Fibroblast of skin of right quadriceps (primary cell): ENCODE measurements around the gene SLC7A1.
A peak's percentile ranks its signal among the peaks of the same experiment; 100 is the strongest.

Experiments used
- DNase-seq: peaks from one replicate; pipeline ENCODE4 v3.0.0-alpha.2; 2013

SLC7A1 gene

DNA sequence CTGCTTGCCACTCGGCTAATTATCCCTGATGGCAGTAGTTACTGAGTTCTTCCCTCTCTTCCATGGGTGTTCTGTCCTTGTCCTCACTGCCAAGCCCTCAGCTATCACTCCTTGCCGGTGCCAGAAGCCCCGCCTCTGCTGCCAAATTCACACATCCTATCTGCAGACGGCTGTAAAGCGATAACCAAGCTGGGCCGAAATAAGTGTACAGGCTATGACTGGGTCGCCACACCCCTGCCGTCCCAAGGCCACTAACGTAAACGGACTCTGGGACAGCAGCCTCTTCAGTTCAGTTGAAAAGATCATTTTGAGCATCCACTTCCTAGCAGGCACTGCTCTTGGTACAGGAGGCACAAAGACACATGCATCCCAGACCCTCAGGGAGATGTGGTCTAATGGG lies 13.3 kb downstream of the SLC7A1 start:
- DNase-seq: no peak

DNA sequence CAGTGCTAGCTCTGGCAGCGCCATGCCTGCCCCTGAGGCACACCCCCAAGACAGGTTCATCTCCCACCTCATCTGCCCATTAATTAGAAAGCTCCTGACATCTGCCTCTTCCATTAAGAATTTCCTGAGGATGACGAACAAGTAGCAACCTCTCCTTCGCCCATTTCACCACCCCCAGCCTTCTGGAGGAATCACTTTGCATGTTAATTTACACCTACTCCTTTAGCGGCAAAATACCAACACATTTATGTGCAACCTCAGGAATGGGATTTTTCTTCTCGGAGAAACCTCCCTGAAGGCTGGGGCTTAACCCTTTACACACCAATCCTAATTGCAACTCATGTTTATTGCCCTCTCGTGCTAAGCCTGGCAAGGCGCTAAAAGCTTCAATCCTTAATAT lies 13.8 kb downstream of the SLC7A1 start:
- peak; percentile 77 for DNase-seq

DNA sequence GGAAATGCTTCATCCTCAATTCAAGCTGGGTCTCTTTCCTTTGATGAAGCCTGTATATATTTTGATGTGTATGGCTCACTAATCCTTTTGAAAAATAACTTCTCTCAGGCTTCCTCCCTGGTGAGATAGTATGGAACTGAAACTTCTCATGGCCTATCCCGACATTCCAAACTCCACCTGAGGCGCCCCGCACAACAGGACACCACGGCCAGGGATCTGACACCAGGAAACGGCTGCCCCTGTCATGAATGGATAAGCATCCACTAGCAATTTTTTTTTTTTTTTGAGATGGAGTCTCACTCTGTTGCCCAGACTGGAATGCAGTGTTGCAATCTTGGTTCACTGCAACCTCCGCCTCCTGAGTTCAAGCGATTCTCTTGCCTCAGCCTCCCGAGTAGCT lies 16.4 kb downstream of the SLC7A1 start:
- no peak for DNase-seq

DNA sequence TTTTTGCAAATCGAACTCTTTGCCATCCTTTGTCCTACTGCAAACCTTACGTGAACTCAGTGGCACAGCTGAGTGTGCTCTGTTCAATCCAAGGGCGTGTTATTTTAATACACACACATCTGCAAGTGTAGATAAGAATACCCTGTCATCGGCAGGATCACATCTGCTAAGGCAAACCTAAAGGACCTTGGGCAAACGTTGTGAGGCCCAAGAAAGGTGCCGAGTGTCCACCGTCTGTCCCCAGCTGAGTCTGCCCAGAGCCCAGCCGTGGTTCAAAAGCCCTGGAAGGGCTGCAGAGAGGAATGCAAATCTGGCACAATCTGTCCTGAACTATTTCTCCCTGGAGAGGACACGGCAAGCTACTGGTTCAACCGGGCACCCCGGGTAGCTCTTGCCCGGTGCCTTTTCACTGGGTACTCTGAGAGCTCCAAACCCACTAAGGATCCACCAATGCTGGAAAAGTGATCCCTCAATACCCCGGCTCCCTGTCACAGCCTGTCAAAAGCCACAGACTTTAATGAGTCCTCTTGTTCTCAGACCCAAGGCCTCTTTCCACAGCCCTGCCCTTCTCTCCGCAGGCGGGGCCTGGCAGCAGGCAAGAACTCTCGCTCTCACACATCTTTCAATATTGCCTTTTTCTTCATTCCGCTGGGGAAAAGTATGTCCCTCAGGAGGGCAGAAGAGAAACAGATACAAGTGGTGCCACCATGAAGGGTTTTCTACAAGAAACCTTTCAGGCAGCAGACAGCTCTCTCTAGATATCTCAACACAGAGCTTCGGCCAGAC lies 17.0 kb downstream of the SLC7A1 start:
- DNase-seq: no peak

DNA sequence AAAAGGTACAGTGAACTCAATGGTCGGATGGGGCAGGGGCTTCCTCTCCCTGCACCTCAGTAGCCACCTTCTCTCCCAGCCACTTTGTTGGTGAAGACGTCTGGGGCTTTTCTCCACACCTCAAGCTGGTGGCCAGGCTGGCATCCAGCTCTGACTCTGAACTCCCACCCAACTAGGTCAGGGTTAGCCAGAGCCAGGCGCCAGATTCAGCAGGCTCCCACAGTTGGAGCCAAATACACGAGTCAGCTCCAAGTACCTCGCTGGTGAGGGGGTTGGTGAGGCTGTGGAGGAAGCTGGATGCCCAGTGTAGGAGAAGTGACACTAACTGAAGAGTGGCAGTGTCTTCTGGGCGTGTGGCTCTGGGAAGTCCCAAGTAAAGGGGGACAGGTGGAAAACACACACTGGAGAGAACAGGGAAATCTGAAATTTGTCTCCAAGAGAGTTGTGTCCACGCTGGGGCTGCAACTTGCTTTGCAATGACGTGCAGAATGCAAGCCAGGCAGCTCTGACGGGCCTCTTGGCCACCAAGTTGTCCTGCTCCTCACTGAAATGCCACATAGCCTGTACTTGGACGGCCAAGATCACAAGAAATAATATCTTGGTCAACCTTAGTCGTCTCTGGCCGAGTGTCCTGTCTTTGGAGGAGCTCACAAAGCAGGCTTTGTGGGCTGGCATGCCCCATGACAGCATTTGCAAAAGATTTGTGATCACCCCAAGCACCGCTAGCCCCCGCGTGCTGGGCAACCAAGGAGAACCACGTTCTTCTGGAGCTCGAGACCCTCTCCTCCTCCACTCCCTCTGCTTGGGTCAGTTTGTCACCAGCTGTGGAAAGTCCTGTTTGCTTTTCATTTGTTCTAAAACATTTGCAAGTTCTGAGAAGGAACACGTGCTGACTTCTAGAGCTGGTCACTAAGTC lies 18.1 kb downstream of the SLC7A1 start:
- peak; percentile 25 for DNase-seq

DNA sequence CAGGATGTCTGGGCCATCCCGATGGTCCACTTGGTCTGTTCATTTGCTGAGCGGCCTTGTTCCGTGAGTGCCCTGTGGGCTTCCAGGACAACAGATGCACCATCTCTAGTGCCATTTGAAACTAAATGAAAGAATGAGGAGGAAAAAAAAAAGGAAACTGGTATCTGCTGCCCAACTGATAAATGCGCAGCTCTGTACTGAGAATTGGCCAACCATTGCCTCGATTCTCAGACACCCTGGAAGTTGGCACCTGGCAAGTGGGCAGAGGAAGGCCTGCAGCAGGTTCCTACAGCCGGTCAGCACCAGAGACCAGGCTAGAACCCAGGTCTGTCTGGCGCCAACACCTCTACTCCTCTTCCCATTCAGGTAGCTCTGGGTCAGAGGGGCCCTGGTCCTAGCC lies 18.9 kb downstream of the SLC7A1 start:
- DNase-seq: no peak

DNA sequence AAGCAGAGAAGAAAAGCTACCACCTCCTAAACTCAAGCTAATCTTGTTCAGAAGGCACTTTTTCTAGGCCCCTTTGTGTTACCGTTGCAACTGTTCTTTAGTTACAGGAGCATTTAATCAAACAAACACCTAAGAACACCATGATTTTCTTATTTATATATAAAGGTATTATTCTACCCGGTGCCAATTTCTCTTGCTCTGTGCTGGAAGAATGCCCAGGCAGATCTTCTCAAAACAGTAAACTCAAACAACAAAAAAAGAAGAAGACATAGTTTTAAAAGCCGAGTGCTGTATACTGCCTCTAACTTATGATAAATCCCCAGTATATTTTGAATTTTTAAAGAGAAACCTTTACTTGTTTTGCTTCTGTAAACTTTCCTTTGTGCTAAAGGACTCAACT lies 20.4 kb downstream of the SLC7A1 start:
- DNase-seq: no peak

DNA sequence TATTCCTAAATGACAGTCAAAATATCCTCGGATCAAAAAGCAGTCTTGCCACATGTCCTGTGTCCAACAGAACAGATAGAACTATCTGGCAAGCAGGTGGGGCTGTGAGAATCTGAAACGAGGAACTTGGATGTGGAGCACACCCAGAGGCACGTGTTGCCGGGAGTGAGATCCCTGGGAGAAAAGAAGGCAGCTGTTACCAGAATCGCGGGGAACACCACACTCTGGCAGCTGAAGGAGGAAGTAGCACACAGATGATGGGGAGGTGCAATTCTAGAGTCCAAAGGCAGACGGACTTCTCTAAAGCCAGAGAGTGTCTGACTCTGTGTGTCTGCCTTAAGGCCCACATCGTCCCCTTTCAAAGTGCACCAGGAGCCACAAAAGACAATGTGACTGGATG lies 22.3 kb downstream of the SLC7A1 start:
- DNase-seq: peak; percentile 34

DNA sequence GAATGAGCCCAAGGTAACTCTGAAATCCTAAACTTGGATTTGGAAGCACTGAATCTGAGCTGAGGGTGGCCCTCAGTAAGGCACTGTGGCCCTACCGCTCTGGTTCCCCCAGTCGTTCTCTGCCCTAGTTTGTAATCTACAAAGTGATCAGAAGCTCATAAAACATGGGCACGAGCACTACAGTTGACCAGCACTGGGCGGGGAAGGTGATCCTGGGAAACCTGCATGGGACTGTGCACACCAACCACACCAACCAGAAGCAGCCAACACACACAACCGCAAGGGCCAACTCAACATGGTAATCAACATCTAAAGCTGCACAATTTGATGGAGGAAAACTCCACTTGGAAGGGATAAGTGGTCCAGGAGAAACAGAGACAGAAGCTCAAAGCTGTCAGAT lies 22.9 kb downstream of the SLC7A1 start:
- no peak for DNase-seq

DNA sequence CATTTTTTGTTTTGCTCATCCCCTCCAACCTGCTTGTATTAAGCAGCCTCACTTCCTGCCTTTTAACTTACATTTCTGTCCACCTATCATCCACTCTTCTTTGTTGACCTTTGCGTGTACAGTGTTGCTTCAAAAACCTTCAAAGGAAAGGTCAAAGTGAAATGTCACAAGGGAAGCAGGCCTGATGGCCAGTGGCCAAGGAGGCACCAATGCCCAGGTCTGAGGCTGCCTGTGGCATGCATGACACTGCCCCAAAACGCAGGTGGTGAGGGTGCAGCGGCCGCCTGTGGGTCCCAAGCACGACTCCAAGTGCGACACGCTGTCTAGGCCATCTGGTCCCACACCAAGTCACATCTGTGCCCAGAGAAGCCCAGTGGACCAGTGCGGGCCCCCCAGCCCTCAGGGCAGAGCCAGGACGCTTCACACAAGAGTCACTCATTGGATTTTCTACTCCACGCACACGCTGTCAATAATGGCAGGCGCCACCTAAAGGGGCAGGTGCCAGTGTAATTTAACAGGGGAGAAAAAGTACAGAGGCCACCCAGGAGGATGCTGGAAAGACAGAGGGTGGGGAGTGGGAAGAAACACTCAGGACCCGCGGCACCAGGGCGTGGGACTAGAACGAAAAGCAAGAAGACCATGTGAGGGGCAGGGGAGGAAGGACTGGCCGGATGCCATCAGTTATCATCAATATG lies 23.5 kb downstream of the SLC7A1 start:
- DNase-seq: no peak

DNA sequence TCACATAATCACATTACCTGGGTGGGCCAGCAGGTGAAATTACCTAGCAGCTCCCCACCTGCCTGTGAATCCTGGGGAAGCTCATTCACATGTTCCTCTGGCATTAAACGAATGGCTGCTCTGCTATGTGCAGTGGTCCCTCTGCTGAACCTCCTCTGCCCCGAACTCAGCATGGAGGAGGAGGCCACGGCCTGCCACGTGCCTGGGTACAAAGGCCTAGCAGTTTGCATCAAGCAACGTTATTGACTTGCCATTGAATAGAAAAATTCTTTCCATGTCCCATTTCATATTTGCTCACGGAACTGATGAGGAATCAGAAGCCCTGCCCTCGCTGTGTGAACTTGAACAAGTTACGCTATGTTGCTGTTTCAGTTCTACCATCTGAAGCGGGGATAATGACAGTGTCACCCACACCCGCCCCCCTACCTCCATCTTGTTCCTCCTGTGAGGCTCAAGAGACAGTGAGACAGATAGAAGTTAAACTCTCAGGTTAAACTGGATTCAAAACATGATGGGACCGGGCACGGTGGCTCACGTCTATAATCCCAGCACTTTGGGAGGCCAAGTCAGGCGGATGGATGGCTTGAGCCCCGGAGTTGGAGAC lies 25.3 kb downstream of the SLC7A1 start:
- no peak for DNase-seq

DNA sequence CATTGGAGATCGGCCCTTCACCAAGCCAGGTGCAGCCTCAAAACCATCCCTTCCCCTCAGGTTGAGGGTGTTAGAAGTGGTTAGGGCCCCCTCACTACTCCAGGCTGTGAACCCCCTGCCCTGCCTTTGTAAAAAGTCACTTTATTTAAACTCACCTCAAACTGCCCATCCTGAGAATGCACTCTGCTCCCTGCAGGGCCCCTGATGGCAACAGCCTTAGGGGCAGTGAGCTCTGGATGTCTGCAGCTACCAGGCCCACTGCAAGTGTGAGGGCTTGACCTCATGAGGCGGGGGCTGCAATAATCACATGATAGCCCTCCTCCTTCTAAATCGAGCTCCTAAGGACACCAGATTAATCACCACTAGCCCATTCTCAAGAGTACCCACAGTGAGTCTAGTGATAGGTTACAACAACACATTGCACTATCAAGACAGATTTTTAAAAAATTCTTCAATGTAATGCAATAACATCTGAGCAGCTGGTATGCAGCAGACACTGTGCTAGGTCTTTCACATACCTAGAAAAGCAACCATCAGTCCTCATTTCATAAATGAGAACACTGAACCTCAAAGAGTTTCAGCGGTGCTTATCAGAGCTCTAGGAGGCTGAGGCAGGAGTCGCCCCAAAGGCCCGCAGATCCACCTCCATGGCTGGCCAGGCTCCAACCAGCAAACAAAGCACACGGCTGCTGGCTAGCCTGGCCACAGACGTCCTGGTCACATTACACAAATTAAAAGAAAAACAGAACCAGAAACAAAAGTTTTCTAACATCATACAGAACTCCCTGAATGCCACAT lies 26.0 kb downstream of the SLC7A1 start:
- no peak for DNase-seq

DNA sequence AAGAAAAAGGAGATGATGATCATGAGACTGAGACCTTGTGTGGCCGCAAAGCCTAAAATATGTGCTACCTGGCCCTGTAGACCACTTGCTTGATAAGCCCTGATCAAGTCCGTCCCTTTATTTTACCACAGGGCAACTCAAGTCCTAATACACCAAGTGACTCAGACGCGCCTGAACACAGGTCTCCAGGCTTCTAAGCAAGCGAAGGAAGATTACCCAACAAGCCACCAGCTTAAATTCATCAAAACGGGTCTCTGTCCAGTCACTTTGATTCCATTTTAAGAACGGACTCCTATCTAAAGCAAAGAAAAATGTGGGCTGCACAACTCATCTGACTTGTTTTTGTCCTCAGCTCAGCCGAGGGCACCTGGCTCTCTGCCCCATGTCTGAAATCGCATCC lies 26.8 kb downstream of the SLC7A1 start:
- DNase-seq: no peak

DNA sequence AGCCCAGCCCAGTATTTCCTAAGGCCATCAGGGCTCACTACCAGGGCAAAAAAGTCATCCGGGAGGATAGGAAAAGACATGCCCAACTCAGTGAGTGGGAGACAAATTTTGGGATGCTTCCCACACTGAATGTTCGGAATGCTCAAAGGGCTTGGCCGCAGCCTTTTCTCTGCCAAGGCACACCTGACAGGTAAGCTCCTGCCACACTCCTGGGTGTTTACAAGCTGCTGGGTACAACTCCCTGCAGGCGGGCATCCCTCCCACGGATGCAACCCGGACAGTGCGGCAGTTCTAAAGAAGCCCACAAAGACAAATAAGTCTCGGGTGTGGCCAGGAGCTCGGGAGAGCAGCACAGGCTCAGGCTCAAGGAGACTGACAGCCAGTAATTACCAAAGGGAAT lies 28.1 kb downstream of the SLC7A1 start:
- no peak for DNase-seq

DNA sequence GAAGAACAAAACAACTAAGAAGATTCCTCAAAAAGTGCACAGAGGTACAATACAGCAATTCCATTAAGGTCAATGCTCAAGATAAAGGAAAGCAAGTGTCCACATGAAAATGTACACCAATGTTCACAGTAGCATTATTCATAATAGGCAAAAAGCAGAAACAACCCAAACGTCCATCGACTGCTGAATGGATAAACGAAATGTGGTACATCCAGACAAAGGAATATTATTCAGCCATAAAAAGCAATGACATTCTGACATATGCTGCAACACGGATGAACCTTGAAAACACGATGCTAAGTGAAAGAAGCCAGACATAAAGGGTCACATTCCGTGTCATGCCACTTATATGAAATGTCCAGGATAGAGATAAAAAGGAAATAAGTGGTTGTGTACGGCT lies 29.3 kb downstream of the SLC7A1 start:
- no peak for DNase-seq

DNA sequence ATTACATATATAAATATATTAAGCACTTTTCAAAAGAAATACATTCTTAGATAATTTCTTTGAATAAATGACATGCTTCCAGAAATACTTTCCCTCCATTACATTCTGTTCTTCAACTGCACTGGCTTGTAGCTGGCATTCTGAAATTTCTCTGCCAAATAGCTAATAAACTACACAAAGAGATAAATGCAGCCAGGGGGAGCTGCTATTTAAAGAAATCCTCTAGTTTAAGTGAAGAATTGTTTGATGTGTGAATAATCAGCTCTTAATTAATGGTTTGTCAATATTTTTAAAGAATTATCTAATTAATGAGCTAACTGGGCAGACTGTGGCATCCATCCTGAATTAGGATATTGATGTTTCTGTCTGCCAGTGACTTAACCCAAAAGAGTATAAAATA lies 30.7 kb downstream of the SLC7A1 start:
- DNase-seq: no peak

DNA sequence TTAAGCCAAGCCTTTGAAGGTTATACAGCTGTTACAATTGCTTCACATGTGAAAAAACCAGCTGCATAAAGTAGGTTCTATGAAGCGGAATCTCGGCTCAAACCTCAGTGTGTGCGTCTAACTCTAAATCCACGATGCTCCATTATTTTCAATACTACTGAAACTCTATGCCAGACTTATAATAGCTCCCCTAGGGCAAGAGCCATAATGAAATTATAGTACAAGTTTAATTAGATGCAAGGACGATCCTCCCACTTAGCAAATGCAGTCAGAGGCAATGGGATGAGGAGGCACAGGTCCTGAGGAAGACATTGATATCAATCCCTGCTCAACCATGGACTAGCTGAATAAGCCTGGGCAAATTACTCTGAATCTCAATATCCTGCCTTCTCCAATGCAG lies 31.1 kb downstream of the SLC7A1 start:
- no peak for DNase-seq

DNA sequence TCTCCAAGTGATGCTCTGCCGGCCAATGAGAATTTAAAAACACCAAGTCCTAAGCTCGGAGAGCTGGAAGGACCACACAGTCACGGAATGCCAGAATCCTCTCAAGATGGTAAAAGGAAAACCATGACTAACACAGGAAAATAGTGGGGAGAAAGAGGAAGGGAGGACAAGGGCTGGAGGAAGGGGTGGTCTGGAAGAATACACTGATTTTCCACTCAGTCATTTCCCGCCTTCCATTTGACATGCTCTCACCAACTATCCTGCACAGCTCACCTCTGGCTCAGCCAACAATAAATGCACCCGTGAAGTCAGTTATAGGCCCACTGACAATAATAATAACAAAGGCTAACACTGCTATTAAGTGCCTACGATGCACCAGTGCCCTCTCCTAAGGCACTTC lies 31.5 kb downstream of the SLC7A1 start:
- DNase-seq: no peak

DNA sequence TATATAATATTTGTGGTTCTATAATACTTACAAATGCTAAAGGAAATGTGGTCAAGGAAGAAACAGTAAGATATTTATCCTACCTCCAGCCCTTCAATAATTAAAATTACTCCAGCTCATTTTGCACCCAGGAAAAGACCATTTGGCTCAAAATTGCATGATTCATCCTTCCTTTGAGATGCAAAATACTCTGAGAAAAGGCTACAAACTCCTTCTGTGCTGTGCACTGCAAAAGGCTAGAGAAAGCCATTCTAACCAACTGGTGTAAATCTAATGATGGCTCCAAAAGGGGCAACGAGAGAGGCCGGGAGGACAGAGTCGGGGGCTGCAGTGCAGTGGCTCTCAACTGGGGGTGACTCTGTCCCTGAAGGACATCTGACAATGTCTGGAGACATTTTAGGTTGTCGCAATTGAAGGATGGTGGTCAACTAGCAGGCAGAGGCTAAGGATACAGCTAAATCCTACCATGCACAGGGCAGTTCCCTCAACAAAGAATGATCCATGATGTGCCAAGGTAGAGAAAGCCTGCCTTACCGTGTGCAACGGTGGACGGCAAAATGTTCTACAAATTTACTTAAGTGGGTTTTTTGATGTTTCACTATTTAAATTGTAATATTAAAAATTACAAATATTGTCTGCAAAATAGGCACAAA lies 32.6 kb downstream of the SLC7A1 start:
- DNase-seq: peak; percentile 35

DNA sequence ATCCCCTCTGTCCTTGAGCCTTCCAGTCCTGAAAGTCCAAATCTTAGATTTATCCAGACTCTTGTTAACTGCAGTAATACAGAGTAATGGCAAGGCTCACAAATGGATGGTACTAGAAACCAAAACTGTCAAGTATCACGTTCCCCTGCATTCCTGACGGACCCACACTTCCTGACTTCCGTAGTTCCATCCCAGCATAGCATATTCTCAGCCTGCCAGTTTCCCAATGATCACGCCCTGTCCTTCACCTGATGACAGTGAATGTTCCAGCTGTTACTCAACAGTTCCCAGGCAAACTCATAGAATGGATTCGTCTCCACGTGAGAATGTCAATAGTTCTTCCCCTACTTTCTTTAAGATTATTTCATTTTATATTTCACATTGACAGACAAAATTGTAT lies 33.6 kb downstream of the SLC7A1 start:
- DNase-seq: peak; percentile 26

DNA sequence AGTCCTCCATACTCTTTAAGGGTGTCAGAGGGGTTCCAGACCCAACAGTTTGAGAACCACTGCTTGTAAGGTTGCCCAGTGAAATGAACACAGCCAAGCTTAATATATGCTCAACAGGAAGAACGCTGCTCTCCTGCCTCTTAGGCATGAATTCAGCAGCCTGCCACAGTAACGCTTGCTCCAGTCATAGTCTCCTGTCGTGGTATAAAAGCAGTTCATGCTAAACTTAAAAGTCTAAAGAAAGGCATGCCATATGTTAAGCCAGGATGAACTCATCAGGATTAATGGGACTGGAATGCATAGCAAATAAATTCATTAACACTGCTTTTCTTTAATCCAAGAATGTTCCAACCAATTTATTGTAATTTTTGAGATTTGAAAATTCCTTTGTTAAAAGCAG lies 38.7 kb downstream of the SLC7A1 start:
- peak; percentile 59 for DNase-seq

DNA sequence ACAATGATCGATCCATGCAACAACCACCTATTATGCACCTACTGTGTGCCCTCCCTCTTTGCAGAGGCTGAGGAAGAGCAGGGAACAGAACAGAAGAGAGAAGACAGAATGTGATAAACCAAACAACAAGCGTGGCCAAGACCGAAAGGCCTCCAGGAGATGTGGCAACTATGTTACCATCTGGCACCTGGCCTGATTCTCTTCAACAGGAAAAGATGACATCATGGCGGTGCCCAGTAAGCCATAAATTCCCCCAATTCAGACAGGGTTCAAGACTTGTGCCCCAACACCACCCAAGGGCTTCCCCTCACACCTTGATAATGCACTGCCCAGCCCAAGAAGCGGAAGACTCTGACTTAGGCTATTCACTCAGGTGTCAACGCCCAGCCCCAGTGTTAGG lies 44.3 kb downstream of the SLC7A1 start:
- DNase-seq: no peak
